K562 (cell line): ENCODE results near the gene FARP2. TPM values are rescaled to one million over a fixed set of nuclear protein-coding genes. Genes with fewer than 3 reads are reported as not detected.

Experiments
- ASH1L ChIP-seq: fragments of 450-650 bp; IDR thresholded peaks from 2 replicates; pipeline ENCODE4 v1.6.1; 2018; ENCODE audit warnings: borderline replicate concordance, mild to moderate bottlenecking, low read depth; ENCODE audit not compliant: partially characterized antibody
- FOSL1 ChIP-seq: fragments of 200-800 bp; sonication (Bioruptor generic); conservative IDR thresholded peaks from 2 replicates; pipeline ENCODE4 v1.6.1; 2016; ENCODE audit warnings: missing genetic modification characterization, missing compliant biosample characterization
- KAT8 ChIP-seq: fragments of 450-650 bp; IDR thresholded peaks from 2 replicates; pipeline ENCODE4 v1.6.1; 2016; ENCODE audit warnings: low read depth, mild to moderate bottlenecking
- KLF1 ChIP-seq: fragments of 450-650 bp; IDR thresholded peaks from 2 replicates; pipeline ENCODE4 v1.6.1; 2016; ENCODE audit warnings: missing genetic modification characterization, missing compliant biosample characterization
- MAFF ChIP-seq: IDR thresholded peaks from 2 replicates; pipeline ENCODE4 v1.6.1; 2012; ENCODE audit warnings: low read length, improper control_type of control experiment
- MAZ ChIP-seq, 2 experiments: fragments of 450-650 bp in 1 of 2; sonication (generic) in 1 of 2; formaldehyde crosslinking; IDR thresholded peaks in 1 of 2; conservative IDR thresholded peaks in 1 of 2; 2 replicates each; pipeline versions ENCODE4 v1.4.0 to v1.5.0; 2020; ENCODE audit warnings: mild to moderate bottlenecking in 1 of 2, missing genetic modification reagents in 1 of 2
- SMC3 ChIP-seq: conservative IDR thresholded peaks from 2 replicates; pipeline ENCODE4 v1.6.1; 2011; ENCODE audit warnings: low read depth, low read length, improper control_type of control experiment; ENCODE audit not compliant: insufficient read depth
- ZNF408 ChIP-seq: fragments of 250-450 bp; sonication (Bioruptor Pico); IDR thresholded peaks from 2 replicates; pipeline ENCODE4 v1.4.0; 2020; ENCODE audit warnings: low read depth, mild to moderate bottlenecking, moderate library complexity
- ZNF589 ChIP-seq: fragments of 200-800 bp; sonication (Bioruptor generic); IDR thresholded peaks from 2 replicates; pipeline ENCODE4 v1.6.1; 2016; ENCODE audit warnings: low read depth, missing genetic modification characterization, missing compliant biosample characterization
- polyA plus RNA-seq, 8 experiments: library from polyadenylated mRNA; depleted of rRNA in 4 of 8; stranded (reverse) in 5 of 8; unstranded in 3 of 8; fragments of >200 nt; fragmentation: Nextera tagmentation in 2 of 8; fragmentation: Illumina TruSeq in 1 of 8; extraction: Ambion mirVana in 2 of 8; extraction: Trizol in 1 of 8; gene quantifications; 2 replicates each; pipeline versions ENCODE4 v1.2.1 to v1.2.3, GENCODE V29; 2011 to 2014; ENCODE audit warnings: inconsistent platforms in 1 of 8, missing spikeins in 1 of 8
- total RNA-seq, 7 experiments: library from RNA; depleted of rRNA in 6 of 7; stranded (reverse); fragments of >200 nt in 6 of 7; fragmentation: Illumina TruSeq in 2 of 7; extraction: Trizol in 2 of 7; gene quantifications; 2 replicates each; pipeline versions ENCODE4 v1.2.1 to v1.2.3, GENCODE V29; 2011 to 2021; ENCODE audit warnings: low replicate concordance in 1 of 7
- TF ChIP-seq, protein P1 (sequence below): fragments of 250-450 bp; sonication (Bioruptor Pico); IDR thresholded peaks from 2 replicates; pipeline ENCODE4 v1.5.0; 2021; ENCODE audit warnings: mild to moderate bottlenecking, borderline replicate concordance

The FARP2 gene
- total and polyA plus RNA-seq, 9 of the 15 experiments (the other 6 are each of a cell fraction or from before 2014, with no cell fraction given), result 4.1 to 38.1 (median 21.1) TPM

DNA sequence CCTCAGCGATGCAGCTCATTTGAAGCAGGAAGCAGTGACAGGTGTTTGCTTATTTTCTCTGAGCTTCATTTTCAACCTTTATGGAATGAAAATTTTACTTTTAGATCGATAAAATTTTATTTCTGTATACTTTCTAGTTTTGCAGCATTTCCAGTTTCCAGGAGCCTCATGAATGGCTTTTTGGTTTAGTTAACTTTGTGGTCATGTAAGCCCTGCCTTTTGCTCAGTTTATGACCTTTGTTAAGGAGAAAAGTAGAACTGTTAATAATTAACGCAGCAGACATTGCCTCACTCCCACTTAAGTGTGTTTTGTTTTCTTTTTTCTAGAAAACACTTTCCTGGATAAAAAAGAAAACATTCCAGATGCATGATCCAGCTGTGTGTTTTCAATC, 4.4 kb upstream of the FARP2 start (continued):
- TF ChIP-seq ZNF589 (CRISPR knock-in tag) (no peak), ZNF408 (no peak), KAT8 (no peak), MAFF (no peak), FOSL1 (tag) (no peak), KLF1 (tag) (no peak), ASH1L (no peak), SMC3 (no peak), MAZ (CRISPR knock-in tag; conservative IDR thresholded peaks at IDR 0.05 in 1 of 2, IDR thresholded peaks at IDR 0.05 in 1 of 2) (no peak)
- TF ChIP-seq, protein P1, sequence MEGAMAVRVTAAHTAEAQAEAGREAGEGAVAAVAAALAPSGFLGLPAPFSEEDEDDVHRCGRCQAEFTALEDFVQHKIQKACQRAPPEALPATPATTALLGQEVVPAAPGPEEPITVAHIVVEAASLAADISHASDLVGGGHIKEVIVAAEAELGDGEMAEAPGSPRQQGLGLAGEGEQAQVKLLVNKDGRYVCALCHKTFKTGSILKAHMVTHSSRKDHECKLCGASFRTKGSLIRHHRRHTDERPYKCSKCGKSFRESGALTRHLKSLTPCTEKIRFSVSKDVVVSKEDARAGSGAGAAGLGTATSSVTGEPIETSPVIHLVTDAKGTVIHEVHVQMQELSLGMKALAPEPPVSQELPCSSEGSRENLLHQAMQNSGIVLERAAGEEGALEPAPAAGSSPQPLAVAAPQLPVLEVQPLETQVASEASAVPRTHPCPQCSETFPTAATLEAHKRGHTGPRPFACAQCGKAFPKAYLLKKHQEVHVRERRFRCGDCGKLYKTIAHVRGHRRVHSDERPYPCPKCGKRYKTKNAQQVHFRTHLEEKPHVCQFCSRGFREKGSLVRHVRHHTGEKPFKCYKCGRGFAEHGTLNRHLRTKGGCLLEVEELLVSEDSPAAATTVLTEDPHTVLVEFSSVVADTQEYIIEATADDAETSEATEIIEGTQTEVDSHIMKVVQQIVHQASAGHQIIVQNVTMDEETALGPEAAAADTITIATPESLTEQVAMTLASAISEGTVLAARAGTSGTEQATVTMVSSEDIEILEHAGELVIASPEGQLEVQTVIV (CRISPR knock-in tag), result no peak
